Measurements from ENCODE around the gene DNAJB14.
A peak's percentile ranks its signal among the peaks of the same experiment; 100 is the strongest.
"Not testable (repeated sequence)": the region's sequence is repeated elsewhere in the genome, so short reads cannot be mapped to it uniquely, and the experiment has no call there.

DNAJB14 gene

DNA sequence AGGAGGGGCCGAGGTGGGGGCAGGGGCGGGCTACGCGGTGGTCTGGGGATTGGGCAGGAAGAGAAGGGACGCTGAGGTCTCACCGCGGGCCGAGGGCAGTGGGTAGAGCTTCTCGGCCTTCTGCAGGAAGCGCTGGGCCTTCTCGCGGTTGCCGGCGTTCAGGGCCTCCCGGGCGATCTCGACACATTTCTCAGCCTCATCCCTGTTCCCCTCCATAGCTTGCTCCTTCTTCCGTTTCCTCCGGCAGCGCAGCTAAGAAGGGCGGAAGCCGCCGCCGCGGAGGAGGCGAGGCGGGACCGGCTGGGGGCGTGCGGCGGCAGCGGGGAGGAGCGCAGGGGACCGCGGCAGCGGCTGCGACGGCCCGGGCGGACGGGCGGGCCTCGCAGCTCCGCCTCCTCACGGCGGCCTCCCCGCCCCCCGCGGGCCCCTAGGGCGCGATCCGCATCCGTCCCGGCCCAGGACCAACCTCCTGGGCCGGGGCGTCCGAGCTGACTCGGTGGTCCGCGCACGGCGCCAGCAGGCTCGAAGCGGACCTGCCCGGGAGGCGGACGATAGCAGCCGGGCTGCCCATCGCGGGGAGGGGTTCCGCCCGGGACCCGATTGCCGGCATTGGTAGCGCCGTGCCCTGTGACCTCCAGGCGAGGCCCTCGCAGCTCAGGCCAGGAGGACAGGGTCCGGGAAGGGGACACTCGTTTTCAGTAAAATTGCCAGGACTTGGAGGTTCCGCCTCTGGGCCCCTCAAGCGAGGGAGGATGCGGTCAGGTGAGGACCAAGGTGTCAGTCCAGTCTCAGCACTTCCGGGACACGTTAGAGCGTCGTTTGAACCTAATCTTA lies at the start of gene DNAJB14:
TSS of gene DNAJB14 (minus strand) at position 263 of the 834 bp plus-strand sequence. CDS start at position 216, 47 bp downstream.
- DNase-seq: peak; percentile 49

DNA sequence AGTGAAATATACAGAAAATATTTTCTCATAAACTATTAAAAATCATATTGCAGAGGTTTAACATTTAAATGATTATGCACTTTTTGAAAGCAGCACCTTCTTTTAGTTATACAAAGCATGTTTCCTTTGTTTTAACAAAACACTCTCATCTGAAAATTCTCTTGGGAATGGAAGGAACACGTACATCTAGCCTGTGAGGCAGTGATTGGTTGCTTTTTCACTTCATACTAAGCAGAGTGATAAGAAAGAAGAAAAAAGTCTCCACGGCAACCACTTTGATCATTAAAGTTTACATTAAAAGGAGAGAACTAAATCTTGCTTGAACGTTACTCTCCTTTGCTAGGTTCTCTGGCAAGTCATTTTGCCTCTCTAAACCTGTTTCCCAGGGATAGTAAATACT lies 45.3 kb upstream of the DNAJB14 start:
- DNase-seq: no peak

DNA sequence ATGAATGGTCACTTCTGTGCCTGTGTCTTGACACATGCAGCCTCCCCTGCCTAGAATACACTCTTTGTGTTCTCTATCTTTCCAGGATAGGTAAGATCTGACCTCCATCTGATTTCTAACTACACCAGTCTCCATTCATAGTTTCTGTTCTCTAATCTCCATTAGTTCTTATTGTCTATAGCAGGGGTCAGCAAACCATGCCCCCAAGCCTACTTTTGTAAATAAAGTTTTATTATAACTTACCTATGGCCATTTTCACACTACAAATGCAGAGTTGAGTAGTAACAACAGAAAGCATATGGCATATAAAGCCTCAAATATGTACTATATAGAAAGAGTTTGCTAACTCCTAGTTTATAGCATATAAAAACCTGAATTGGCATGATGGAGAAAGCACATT lies 41.3 kb upstream of the DNAJB14 start:
- no peak for DNase-seq

DNA sequence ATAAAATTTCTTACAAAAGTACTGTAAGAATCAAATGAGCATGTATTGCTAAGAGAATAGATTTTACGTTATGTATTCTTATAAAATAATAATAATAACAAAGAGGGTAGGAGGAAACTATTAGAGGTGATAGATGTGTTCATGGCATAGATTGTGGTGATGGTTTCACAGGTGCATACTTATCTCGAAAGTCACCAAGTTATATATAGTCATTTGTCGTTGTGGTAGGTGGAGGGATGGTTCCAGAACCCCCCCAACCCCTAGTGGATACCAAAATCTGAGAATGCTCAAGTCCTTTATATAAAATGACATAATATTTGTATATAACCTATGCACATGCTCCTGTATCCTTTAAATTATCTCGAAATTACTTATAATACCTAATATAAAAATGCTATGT lies 40.4 kb upstream of the DNAJB14 start:
- DNase-seq: no peak

DNA sequence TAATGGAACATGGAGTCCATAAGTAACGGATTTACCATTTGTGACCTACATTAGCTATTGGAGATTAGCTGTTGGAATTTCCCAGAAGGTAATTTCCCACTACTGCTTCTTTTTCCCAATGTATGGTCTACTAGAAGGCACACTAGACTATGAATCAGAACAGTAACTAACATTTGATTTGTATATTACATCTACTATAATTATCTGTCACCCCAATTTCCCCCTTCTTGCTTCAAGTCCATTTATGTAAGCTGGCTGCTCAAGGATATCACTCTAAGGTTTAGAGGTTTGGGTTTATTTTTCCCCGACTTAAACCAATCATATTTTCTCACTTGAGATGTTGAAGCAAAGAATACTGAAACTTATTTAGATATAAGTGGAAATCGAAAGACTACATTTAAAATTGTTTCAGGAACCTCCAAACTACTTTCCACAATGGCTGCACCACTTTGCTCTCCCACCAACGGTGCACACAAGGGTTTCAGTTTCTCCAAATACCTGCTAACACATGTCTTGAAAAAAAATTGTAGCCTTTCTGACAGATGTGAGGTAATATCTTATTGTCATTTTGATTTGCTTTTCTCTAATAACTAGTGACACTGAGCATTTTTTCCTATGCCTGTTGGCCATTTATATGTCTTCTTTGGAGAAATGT lies 37.0 kb upstream of the DNAJB14 start:
- DNase-seq: no peak

DNA sequence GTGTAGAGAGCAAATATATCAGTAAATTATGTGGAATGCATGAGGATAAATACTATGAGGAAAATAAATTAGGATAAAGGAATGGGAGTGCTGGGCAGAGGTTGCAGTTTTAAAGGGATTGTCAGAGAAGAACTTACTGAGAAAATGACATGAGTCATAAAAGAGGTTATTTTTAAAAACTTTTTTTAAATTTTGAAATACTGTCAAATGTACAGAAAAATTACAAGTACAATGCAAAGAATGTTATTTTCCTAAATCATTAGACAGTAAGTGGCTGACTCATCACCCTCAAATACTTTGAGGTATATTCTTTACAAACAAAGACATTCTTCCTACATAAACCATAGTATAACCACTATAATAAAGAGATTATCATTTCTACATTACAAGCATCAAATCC lies 33.5 kb upstream of the DNAJB14 start:
- DNase-seq: no peak

DNA sequence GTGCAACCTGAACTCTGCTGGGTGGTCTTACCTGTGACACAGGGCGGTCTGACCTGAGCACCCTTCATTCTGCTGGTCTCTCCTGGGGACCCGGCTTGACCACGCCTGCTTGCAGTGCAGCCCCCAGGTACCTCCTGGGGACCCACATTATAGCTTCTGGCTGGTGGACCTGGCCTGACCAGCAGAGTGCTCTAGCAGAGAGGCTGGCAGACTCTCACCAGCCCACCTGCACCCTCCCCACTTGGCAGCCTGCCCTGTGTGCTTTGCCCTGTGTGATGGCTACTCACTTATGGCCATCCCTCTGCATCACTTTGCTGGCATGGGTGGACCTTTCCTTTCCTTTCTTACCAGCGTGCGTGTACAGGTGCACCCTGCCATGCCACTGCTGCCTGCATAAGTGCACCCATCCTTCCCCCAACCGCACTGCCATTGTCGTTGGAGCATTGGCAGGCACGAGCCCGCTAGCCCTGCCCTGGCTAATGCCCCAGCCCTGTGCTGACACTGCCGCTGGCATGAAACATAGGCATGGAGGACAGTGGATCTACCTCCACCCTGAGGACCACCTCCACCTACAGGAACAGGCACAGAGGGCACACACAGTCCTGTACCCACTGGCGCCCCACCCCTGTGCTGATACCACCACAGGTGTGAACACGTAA lies 25.2 kb upstream of the DNAJB14 start:
- DNase-seq: no peak

DNA sequence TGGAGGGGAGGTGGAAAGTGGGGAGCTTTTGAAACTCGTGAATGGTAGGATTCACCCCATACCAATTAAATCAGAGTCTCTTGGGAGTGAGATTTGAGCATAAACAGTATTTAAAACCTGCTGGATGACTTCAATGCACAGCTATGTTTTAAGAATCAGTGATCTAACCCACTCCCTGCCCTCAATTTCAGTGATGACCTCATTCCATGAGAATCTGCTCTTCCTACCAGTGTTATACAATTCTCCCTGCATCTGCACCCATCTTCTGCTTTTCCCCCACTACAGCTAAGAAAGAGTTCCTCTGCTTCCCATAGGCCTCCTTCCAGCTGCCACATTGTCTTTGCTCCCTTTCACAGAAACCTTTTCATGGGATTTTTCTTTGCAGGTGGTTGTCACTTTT lies 21.9 kb upstream of the DNAJB14 start:
- DNase-seq: peak; percentile 14

DNA sequence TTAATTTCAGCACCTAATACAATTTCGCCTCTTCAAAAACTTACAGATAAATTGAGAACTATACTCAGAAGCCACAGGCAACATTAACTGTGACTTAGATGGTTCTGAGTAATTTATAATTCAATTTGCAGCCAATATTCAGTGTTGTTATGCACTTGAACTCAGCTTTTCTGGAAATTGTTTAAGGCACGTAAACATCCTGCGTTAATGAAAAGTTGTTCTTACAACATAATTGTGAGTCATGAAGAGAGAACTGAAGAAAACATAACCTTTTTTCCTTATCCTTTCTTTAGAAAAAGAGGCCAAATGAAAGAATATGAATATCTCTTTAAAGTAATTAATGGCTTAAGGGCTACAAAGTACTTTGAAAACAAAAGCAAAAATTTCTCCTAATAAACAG lies 20.3 kb upstream of the DNAJB14 start:
- DNase-seq: no peak

DNA sequence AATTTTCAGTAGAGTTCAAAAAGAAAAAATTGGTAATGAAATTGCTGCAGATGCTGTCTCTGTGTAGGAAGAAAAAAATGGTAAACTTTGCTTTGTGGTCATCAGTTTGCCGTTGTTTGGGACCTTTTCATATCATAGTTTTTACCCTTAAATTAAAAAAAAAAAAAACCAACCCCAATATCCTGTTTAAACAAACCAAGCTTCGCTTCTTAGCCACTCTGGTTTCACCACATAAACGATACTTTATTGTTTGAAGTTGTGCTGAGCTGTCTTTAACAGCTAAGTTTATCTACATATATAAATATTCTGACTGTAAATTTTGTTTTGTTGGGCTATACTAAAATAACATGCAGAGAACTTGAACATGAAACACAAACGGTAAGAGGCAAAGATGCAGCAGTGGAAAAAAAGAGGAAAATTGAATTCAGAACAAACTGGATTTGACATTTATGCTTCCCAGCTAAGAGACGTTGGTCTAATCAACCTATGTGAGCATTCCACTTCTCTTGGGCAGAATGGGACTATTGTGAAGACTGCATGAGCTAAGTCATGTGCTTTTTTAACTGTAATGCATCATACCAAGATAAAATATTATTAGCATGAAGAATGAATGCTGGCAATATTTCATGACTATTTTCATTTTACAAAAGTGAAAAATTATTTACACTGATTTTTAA lies 19.4 kb upstream of the DNAJB14 start:
- no peak for DNase-seq

DNA sequence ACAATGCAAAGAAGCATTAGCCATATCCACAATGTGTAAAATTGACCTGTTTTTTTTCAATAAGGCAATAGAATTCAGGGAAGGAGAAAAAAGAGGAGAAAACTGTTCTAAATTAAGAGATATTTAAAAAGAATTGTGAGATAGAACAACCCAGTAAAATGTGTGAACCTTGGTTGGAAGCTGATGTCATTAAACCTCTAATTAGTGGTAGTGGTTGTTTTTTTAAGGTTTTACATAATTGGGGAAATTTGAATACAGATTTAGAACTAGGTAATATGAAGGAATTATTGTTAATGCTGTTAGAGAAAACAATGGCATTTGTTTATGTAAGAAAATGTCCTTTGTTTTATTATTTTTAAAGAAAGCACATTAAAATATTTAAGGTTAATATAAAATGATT lies 18.8 kb upstream of the DNAJB14 start:
- DNase-seq: no peak

DNA sequence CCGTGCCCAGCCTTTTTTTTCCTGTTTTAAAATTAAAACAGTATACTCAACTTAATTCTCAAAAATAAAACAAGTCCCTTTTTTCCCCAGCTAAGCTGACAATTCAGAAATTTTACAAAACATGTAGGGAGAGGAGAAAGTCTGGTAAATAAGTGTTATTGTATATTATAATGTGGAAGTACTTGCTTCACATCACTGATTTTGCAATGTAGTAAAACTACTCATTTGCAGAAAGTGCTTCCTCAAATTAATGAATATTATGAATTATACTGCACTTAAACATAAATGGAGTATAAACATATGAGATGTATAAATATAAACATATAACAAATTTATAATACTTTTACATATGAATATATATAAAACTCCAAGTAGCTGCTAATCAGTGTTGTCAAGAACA lies 15.3 kb upstream of the DNAJB14 start:
- no peak for DNase-seq

DNA sequence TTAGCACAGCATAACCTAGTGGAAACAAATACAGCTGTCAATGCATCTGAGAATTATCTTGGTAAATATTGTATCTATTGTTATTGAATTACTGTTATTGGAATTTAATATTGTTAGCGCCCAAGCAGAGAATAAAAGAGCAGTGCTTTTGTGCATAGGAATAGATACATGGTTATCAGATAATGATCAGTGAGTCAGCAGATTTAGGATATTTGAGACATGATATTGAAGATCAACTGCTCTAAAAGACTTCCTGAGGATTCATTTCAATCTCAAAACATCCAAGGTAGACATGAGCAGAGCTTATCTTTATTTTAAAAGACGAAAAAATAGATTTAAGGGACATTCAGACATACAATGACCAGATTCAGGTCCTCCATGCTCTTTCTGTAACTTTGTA lies 14.2 kb upstream of the DNAJB14 start:
- no peak for DNase-seq

DNA sequence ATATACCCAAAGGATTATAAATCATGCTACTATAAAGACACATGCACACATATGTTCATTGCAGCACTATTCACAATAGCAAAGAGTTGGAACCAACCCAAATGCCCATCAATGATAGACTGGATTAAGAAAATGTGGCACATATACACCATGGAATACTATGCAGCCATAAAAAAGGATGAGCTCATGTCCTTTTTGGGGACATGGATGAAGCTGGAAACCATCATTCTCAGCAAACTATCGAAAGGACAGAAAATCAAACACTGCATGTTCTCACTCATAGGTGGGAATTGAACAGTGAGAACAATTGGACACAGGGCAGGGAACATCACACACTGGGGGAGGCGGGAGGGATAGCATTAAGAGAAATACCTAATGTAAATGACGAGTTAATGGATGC lies 11.8 kb upstream of the DNAJB14 start:
- not testable (repeated sequence) for DNase-seq

DNA sequence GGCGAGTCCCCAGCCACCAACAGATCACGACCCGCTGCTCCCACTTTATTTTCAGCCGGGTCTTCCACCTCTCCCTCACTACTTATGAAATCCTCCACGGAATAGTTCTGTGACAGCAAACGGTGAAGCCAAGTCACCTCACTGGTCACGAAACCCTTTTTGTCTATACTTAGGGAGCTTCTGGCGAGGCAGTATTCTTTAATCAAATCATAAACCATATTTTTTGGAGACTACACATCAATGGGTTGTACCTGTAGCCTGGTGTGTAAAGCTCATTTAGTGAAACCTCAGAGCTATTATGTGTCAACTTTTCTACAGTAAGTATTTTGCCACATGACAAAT lies 4.5 kb upstream of the DNAJB14 start:
- no peak for DNase-seq

DNA sequence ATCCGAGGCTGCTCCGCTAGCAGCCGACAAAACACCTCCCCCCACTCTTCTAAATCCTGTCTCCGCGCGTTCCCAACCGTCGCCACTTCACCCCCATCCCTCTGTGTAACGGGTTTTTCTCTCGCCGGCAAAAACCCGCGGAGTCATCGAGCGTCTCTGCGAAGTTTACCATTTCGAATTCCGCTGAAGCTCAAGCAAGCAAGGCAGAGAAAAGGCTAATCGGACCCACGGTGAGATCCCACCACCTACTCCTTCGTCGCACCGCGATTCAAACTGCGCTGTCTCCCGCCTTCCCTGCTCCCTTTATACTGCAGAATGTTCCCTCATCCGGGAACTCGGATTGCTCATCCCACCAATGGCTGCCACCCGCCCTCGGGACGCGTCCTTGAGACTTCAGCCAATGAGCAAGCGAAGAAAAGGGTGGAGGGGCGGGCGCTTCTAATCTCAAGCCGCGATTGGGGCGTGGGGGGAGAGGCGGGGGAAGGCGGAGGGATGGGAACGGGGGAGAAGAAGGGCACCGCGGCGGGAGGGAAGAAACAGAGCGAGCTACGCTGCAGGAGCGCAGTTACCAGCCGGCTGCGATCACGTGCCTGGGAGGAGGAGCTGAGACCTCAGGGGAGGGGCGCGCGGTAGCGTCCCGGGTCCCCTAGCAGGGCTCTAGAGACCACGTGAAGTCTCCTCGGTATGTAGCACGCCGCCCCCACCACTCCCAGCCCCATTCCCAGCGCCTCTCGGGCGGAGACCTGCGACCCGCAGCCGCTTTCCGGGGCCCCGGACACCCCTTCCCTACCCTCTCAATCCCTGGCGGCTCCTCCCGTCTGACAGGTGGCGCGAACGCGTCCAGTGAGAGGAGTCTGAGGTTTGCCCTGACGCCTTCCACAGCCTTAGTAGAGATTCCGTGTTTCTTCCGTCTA lies 3.8 kb upstream of the DNAJB14 start, which contains the start of gene H2AZ1:
TSS of gene H2AZ1 (minus strand) at position 277 of the 914 bp plus-strand sequence. CDS start at position 172, 105 bp downstream.
- peak; percentile 91 for DNase-seq

DNA sequence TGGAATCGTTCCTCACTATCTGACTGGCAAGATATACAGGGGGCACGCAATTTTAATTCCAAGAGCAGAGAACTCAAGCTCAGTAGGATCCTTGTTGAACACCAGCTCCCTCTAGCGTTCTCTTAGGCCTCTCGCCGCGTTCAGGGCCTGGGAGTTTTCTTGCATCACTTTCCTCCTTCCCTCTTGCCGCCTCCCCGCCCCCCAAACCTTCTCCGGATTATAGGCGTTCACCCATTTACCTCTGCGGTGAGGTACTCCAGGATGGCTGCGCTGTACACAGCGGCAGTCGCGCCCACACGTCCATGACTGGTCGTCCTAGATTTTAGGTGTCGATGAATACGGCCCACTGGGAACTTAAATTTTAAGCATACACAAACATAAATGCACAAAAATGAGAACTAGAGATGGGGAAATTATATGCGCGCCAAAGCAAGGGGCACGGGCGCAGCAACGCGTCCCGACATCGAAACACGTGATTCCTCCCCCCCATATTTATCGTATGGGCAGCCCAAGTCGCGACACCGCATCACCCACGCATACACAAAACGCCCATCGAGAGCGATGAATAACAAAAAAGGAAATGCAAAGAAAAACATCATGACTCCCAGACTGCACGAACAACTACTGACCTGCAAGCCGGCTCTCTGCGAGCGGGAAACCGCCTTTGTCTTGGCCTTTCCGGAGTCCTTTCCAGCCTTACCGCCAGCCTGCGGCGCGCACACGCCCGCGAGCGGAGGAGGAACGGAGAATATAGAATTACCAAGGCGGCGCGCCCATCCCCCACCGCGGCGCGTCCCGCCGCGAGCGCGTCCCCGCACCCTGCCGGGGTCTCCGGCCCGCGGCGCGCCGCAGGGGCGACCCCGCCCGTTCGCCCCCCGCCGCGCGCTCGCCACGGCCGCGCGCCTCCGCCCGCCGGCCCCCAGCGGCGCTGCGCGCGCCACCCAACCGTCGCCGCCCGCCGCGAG lies 2.9 kb upstream of the DNAJB14 start:
- DNase-seq: peak; percentile 54

DNA sequence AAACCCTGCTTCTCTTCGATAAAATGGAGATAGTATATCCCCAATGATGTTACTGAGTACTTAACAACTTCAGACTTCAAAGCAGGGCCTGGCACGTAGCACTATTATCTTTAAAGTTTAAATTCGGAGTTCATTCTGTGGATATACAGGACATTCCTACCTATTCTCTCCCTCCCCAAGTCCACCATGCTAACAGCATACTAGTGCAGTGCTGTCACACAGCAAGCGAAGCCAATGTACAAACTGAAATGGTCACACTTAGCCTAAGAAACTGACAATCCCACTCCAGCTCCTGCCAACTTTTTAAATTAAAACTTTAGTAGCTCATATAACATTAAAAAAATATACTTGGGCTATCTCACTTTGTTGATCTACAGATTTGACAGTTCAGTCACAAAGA lies 1.2 kb upstream of the DNAJB14 start:
- no peak for DNase-seq

DNA sequence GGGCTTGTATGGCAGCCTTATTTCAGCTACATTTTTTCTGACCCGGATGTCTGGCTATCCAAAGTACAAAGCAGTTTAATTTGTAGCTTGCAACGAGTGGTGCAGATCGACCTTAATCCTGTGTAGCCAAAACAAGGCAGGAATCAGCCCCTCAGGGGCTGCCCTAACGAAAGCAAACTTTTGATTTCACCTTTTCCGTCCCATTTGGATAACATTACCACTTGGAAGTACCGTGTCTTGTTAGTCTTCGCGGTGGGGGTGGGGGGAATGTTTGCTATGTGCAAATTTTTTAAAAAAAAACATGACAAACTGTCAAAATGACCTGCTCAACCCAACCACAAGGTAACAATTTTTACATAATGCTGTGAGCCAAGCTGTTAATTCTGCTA lies 766 bp upstream of the DNAJB14 start:
- no peak for DNase-seq

DNA sequence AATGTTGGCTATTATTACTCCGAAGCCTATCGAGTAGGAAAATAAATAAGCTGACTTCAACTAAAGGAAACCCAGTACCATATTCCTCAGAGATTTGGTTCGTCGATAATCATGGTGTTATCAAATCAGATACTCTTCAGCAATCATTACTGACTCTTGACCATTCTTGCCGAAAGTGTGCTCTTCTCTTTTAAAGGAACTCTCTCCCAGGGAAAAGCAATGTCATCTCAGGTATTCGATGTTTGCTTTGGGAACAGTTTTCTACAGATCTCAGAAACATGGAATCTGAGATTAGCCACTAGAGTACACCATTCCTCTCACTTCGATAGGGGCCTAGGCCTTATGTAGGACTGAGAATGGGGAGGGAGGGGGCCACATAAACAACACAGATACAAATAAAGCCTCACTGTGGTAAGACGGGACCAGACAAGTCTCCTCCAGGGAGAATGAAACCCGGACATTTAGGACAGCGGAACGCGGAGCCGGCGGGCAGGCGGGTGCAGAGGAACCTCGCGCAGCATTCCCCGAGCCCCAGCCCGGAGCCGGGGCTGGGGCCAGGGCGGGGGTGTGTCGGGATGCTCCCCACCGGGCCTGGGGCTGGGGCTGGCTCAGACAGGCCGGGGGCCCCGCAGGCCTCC lies 581 bp downstream of the DNAJB14 start:
- peak; percentile 11 for DNase-seq

Data from T1000 (cell line).